ENCODE data around the gene SSBP3.

DNA sequence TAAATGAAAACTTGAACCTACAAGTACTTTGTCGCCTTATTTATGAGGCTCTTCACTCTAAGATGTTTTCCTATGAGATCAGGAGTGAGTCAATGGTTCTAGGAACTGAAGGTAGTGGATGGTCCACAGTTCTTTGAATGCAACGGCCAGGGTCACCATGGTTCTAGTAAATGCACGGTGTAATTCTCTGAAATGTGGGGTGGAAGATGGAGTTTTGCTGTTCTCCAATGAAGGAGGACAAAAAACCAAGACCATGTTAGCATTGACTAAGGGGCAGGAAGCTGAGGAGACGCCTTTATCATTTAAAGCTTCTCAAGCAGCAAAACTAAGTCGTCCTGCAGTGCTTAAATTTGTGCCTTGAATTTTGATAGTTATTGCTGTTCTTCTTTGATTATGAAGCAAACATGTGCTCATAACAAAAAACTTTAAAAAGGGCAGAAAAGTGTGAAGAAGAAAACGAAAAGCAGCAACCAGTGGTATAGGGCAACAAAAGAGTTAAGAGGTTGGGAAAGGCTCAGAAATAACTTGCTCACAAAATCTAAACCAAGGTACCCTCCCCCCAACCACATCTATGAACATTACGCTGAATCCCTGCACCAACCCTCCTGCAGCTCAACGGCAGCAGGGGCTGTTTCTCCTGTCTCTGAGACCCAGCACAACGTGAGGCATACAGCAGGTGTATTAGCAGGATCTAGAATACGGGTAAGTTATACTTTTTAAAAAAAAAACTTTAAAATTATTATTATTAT lies 121.2 kb downstream of the SSBP3 start:
- TF ChIP-seq, protein P1, sequence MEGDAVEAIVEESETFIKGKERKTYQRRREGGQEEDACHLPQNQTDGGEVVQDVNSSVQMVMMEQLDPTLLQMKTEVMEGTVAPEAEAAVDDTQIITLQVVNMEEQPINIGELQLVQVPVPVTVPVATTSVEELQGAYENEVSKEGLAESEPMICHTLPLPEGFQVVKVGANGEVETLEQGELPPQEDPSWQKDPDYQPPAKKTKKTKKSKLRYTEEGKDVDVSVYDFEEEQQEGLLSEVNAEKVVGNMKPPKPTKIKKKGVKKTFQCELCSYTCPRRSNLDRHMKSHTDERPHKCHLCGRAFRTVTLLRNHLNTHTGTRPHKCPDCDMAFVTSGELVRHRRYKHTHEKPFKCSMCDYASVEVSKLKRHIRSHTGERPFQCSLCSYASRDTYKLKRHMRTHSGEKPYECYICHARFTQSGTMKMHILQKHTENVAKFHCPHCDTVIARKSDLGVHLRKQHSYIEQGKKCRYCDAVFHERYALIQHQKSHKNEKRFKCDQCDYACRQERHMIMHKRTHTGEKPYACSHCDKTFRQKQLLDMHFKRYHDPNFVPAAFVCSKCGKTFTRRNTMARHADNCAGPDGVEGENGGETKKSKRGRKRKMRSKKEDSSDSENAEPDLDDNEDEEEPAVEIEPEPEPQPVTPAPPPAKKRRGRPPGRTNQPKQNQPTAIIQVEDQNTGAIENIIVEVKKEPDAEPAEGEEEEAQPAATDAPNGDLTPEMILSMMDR (conservative IDR thresholded peaks at IDR 0.05; ENCODE audit: low read depth in 2 of 2) = no peak
- TF ChIP-seq ZNF331 (CRISPR knock-in tag; IDR thresholded peaks at IDR 0.05; ENCODE audit: low read depth) (no peak), EZH2 (IDR thresholded peaks at IDR 0.05; ENCODE audit: low read depth, unreplicated experiment) (no peak), STAT1 (IDR thresholded peaks at IDR 0.05; ENCODE audit: unreplicated experiment) (no peak), ZNF114 (CRISPR knock-in tag; IDR thresholded peaks at IDR 0.05) (no peak), POLR2AphosphoS5 (IDR thresholded peaks at IDR 0.05; ENCODE audit: low read depth) (no peak), EZH2phosphoT487 (IDR thresholded peaks at IDR 0.05; ENCODE audit: unreplicated experiment) (no peak), CREB1 (CRISPR knock-in tag; IDR thresholded peaks at IDR 0.05; ENCODE audit: low read depth) (no peak)
- TF ChIP-seq, protein P2, sequence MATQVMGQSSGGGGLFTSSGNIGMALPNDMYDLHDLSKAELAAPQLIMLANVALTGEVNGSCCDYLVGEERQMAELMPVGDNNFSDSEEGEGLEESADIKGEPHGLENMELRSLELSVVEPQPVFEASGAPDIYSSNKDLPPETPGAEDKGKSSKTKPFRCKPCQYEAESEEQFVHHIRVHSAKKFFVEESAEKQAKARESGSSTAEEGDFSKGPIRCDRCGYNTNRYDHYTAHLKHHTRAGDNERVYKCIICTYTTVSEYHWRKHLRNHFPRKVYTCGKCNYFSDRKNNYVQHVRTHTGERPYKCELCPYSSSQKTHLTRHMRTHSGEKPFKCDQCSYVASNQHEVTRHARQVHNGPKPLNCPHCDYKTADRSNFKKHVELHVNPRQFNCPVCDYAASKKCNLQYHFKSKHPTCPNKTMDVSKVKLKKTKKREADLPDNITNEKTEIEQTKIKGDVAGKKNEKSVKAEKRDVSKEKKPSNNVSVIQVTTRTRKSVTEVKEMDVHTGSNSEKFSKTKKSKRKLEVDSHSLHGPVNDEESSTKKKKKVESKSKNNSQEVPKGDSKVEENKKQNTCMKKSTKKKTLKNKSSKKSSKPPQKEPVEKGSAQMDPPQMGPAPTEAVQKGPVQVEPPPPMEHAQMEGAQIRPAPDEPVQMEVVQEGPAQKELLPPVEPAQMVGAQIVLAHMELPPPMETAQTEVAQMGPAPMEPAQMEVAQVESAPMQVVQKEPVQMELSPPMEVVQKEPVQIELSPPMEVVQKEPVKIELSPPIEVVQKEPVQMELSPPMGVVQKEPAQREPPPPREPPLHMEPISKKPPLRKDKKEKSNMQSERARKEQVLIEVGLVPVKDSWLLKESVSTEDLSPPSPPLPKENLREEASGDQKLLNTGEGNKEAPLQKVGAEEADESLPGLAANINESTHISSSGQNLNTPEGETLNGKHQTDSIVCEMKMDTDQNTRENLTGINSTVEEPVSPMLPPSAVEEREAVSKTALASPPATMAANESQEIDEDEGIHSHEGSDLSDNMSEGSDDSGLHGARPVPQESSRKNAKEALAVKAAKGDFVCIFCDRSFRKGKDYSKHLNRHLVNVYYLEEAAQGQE (IDR thresholded peaks at IDR 0.05; ENCODE audit: unreplicated experiment) = no peak
- TF ChIP-seq, protein P3, sequence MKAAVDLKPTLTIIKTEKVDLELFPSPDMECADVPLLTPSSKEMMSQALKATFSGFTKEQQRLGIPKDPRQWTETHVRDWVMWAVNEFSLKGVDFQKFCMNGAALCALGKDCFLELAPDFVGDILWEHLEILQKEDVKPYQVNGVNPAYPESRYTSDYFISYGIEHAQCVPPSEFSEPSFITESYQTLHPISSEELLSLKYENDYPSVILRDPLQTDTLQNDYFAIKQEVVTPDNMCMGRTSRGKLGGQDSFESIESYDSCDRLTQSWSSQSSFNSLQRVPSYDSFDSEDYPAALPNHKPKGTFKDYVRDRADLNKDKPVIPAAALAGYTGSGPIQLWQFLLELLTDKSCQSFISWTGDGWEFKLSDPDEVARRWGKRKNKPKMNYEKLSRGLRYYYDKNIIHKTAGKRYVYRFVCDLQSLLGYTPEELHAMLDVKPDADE (IDR thresholded peaks at IDR 0.05) = no peak
